Upper lobe of left lung (tissue), 6 donors: ENCODE results near the gene SEMA6A. TPM values are rescaled to one million over a fixed set of nuclear protein-coding genes. Genes with fewer than 3 reads are reported as not detected.

ENCODE experiments used
- ATAC-seq, 2 donors: fragments of 200-7000 bp; cut with Tn5 transposase; one replicate each; pipeline ENCODE4 v1.9.1; 2022; ENCODE audit warnings: mild to moderate bottlenecking in 2 of 2, moderate library complexity in 2 of 2; ENCODE audit not compliant: low FRiP score in 2 of 2
- DNase-seq, 2 donors: peaks; one replicate each; pipeline ENCODE4 v3.0.0-alpha.2; 2019 to 2020
- H3K27ac ChIP-seq, 4 donors: fragments of 200-600 bp; sonication (generic); one replicate each; pipeline ENCODE4 v1.5.1; 2016 to 2019
- H3K27me3 ChIP-seq, 4 donors: fragments of 200-600 bp; sonication (generic); one replicate each; pipeline ENCODE4 v1.5.1; 2017 to 2019
- H3K36me3 ChIP-seq, 4 donors: fragments of 200-600 bp; sonication (generic); one replicate each; pipeline ENCODE4 v1.5.1; 2016 to 2019
- H3K4me1 ChIP-seq, 4 donors: fragments of 200-600 bp; sonication (generic); one replicate each; pipeline ENCODE4 v1.5.1; 2018 to 2019
- H3K4me3 ChIP-seq, 4 donors: fragments of 200-600 bp; sonication (generic); one replicate each; pipeline ENCODE4 v1.5.1; 2017 to 2019; ENCODE audit warnings: mild to moderate bottlenecking in 2 of 4, moderate library complexity in 1 of 4
- H3K9me3 ChIP-seq, 4 donors: fragments of 200-600 bp; sonication (generic); one replicate each; pipeline ENCODE4 v1.5.1; 2018 to 2019
- CTCF ChIP-seq, 6 experiments: fragments of 450-650 bp in 4 of 6; fragments of 200-600 bp in 2 of 6; sonication (generic) in 2 of 6; IDR thresholded peaks; one replicate each; pipeline ENCODE4 v1.5.1; 2016 to 2019; ENCODE audit warnings: antibody characterized with exemption in 6 of 6
- EP300 ChIP-seq, 4 donors: sonication (generic); formaldehyde crosslinking; IDR thresholded peaks; one replicate each; pipeline ENCODE4 v1.5.1; 2017; ENCODE audit warnings: antibody characterized with exemption in 4 of 4, control low read depth in 2 of 4
- POLR2A ChIP-seq, 4 donors: fragments of 450-650 bp; IDR thresholded peaks; one replicate each; pipeline ENCODE4 v1.5.1; 2016 to 2017; ENCODE audit warnings: antibody characterized with exemption in 4 of 4, mild to moderate bottlenecking in 2 of 4
- POLR2AphosphoS5 ChIP-seq, 2 donors: sonication (generic); formaldehyde crosslinking; IDR thresholded peaks; one replicate each; pipeline ENCODE4 v1.5.1; 2017; ENCODE audit warnings: antibody characterized with exemption in 2 of 2
- WGBS, 2 donors: methylation state at CpG; one replicate each; pipeline ENCODE4 v1.1.5; 2017 to 2018; 5-methylcytosine and 5-hydroxymethylcytosine counted together
- total RNA-seq, 6 donors: library from RNA; depleted of rRNA in 4 of 6; stranded (reverse); fragments of >200 nt in 4 of 6; gene quantifications; one replicate each; pipeline versions ENCODE4 v1.1.0 to v1.2.1, GENCODE V29; 2016 to 2021
- donor health status: DM: no; HTN: no; CAD: no; lungs with moderate emphysema.
- donor health status: DM: no; HTN: yes; CAD: no; lungs with severe emphysema.

The SEMA6A gene
- total RNA-seq, 6 donors from 2014 or later = 17.1 to 66.5 (median 26.9) TPM

- no peak overlapping the region for H3K4me3 ChIP-seq
- WGBS, 2 donors = 60 to 66% methylated on average over 4 of the region's 4 CpGs
- peaks cover 0 to 6% (median 0%) of the 10 kb centered on the region in 4 donors for H3K4me1 ChIP-seq
- TF ChIP-seq POLR2A (IDR thresholded peaks at IDR 0.05) (no peak), EP300 (IDR thresholded peaks at IDR 0.05) (no peak), CTCF (IDR thresholded peaks at IDR 0.05) (no peak), POLR2AphosphoS5 (IDR thresholded peaks at IDR 0.05) (no peak)
- DNase-seq = no peak
- no peak overlapping the region for H3K27ac ChIP-seq
- ATAC-seq = no peak
- no peaks in the 10 kb centered on the region for H3K9me3 ChIP-seq
- no peaks in the 10 kb centered on the region for H3K27me3 ChIP-seq
- H3K36me3 ChIP-seq = no peaks in the 10 kb centered on the region
Measured at GRCh38 chr5:116604805-116605204, 30.2 kb upstream of the SEMA6A start.

GRCh38 chr5:116600876-116601275, 26.3 kb upstream of the SEMA6A start:
- Histone ChIP-seq H3K9me3 (no peaks in the 10 kb centered on the region), H3K36me3 (no peaks in the 10 kb centered on the region), H3K4me3 (no peak overlapping the region), H3K27ac (no peak overlapping the region), H3K27me3 (no peaks in the 10 kb centered on the region), H3K4me1 (peaks cover 0 to 10% (median 0%) of the 10 kb centered on the region in 4 donors)
- ATAC-seq = peak in 1 of 2 donors; percentile 58
- DNase-seq = no peak
- 72 to 79% methylated on average over 3 of the region's 3 CpGs for WGBS, 2 donors
- TF ChIP-seq CTCF (IDR thresholded peaks at IDR 0.05) (no peak), POLR2A (IDR thresholded peaks at IDR 0.05) (no peak), POLR2AphosphoS5 (IDR thresholded peaks at IDR 0.05) (no peak), EP300 (IDR thresholded peaks at IDR 0.05) (no peak)

- 85 to 87% methylated on average over 1 of the region's 1 CpG for WGBS, 2 donors
- TF ChIP-seq CTCF (IDR thresholded peaks at IDR 0.05) (no peak), POLR2AphosphoS5 (IDR thresholded peaks at IDR 0.05) (no peak), EP300 (IDR thresholded peaks at IDR 0.05) (no peak), POLR2A (IDR thresholded peaks at IDR 0.05) (no peak)
Measured at GRCh38 chr5:116598911-116599310, 24.3 kb upstream of the SEMA6A start.

GRCh38 chr5:116595498-116595897, 20.9 kb upstream of the SEMA6A start:
- no peak overlapping the region for H3K4me3 ChIP-seq
- no peak for DNase-seq
- H3K27me3 ChIP-seq = no peaks in the 10 kb centered on the region
- H3K27ac ChIP-seq = no peak overlapping the region
- TF ChIP-seq CTCF (IDR thresholded peaks at IDR 0.05) = no peak
- no peak for TF ChIP-seq POLR2AphosphoS5 (IDR thresholded peaks at IDR 0.05)
- no peak for TF ChIP-seq POLR2A (IDR thresholded peaks at IDR 0.05)
- TF ChIP-seq EP300 (IDR thresholded peaks at IDR 0.05) = no peak
- no peak for ATAC-seq
- no peaks in the 10 kb centered on the region for H3K36me3 ChIP-seq
- peaks cover 0 to 4% (median 0%) of the 10 kb centered on the region in 4 donors for H3K4me1 ChIP-seq
- no peaks in the 10 kb centered on the region for H3K9me3 ChIP-seq
- WGBS, 2 donors = 52 to 77% methylated on average over 3 of the region's 3 CpGs

More at GRCh38 chr5:116598911-116599310, 24.3 kb upstream of the SEMA6A start:
- no peak overlapping the region for H3K27ac ChIP-seq
- DNase-seq (no peak), ATAC-seq (no peak)
- H3K4me1 ChIP-seq = peaks cover 0 to 6% (median 0%) of the 10 kb centered on the region in 4 donors
- H3K36me3 ChIP-seq = no peaks in the 10 kb centered on the region
- no peaks in the 10 kb centered on the region for H3K9me3 ChIP-seq
- H3K27me3 ChIP-seq = no peaks in the 10 kb centered on the region
- no peak overlapping the region for H3K4me3 ChIP-seq

- no peaks in the 10 kb centered on the region for H3K27me3 ChIP-seq
- ATAC-seq = no peak
- no peaks in the 10 kb centered on the region for H3K36me3 ChIP-seq
- DNase-seq = no peak
- H3K4me1 ChIP-seq = no peaks in the 10 kb centered on the region
- H3K4me3 ChIP-seq = no peak overlapping the region
- TF ChIP-seq POLR2AphosphoS5 (IDR thresholded peaks at IDR 0.05) (no peak), CTCF (IDR thresholded peaks at IDR 0.05) (no peak), EP300 (IDR thresholded peaks at IDR 0.05) (no peak), POLR2A (IDR thresholded peaks at IDR 0.05) (no peak)
- H3K9me3 ChIP-seq = no peaks in the 10 kb centered on the region
- H3K27ac ChIP-seq = no peak overlapping the region
- 93 to 94% methylated on average over 5 of the region's 5 CpGs for whole genome bisulfite sequencing, 2 donors
Measured at GRCh38 chr5:116593340-116593739, 18.7 kb upstream of the SEMA6A start.
